Thyroid gland (tissue), 4 donors: ENCODE results near the gene LRRC73.

Experiments
- CTCF ChIP-seq, 6 experiments: fragments of 200-600 bp in 3 of 6; fragments of 450-650 bp in 3 of 6; sonication (generic) in 3 of 6; IDR thresholded peaks; one replicate each; pipeline ENCODE4 v1.5.1; 2016 to 2019; ENCODE audit warnings: antibody characterized with exemption in 6 of 6, mild to moderate bottlenecking in 2 of 6, inconsistent platforms in 1 of 6, moderate library complexity in 1 of 6
- POLR2A ChIP-seq, 2 donors: fragments of 450-650 bp; IDR thresholded peaks; one replicate each; pipeline ENCODE4 v1.6.1; 2017; ENCODE audit warnings: antibody characterized with exemption in 2 of 2, mild to moderate bottlenecking in 2 of 2, moderate library complexity in 1 of 2

- no peak for TF ChIP-seq CTCF (IDR thresholded peaks at IDR 0.05)
- TF ChIP-seq POLR2A (IDR thresholded peaks at IDR 0.05): no peak
Observed at GRCh38 chr6:43490523-43490939, 19.6 kb downstream of the LRRC73 start.
